GM12878 (cell line): Measurements from ENCODE around the gene CELSR1. TPM values are rescaled to one million over a fixed set of nuclear protein-coding genes. Genes with fewer than 3 reads are reported as not detected.
A peak's percentile ranks its signal among the peaks of the same experiment; 100 is the strongest.

Source experiments
- BHLHE40 ChIP-seq, 2 experiments: fragments of 450-650 bp in 1 of 2; IDR thresholded peaks; 2 replicates each; pipeline ENCODE4 v1.6.1; 2011 to 2017; ENCODE audit warnings: low read depth in 2 of 2, borderline replicate concordance in 1 of 2, improper control_type of control experiment in 1 of 2, low read length in 1 of 2, mild to moderate bottlenecking in 1 of 2
- CBX3 ChIP-seq: fragments of 200-600 bp; sonication (generic); IDR thresholded peaks from 2 replicates; pipeline ENCODE4 v1.6.1; 2016; ENCODE audit warnings: low read depth, borderline replicate concordance
- E2F8 ChIP-seq: fragments of 450-650 bp; IDR thresholded peaks from 2 replicates; pipeline ENCODE4 v1.6.1; 2018; ENCODE audit warnings: mild to moderate bottlenecking, low read depth, moderate library complexity; ENCODE audit not compliant: partially characterized antibody
- IKZF1 ChIP-seq: fragments of 450-650 bp; conservative IDR thresholded peaks from 2 replicates; pipeline ENCODE4 v1.6.1; 2017; ENCODE audit warnings: antibody characterized with exemption, mild to moderate bottlenecking
- MAX ChIP-seq: IDR thresholded peaks from 2 replicates; pipeline ENCODE4 v1.6.1; 2012; ENCODE audit warnings: low read depth, low read length, improper control_type of control experiment
- YBX1 ChIP-seq: fragments of 450-650 bp; IDR thresholded peaks from 2 replicates; pipeline ENCODE4 v1.6.1; 2016; ENCODE audit warnings: antibody characterized with exemption
- polyA plus RNA-seq, 11 experiments: library from polyadenylated mRNA; depleted of rRNA in 4 of 11; unstranded in 6 of 11; stranded (reverse) in 5 of 11; fragments of >200 nt; fragmentation: Nextera tagmentation in 4 of 11; fragmentation: Illumina TruSeq in 1 of 11; extraction: Ambion mirVana in 4 of 11; extraction: Trizol in 1 of 11; gene quantifications; 1 replicate in 1 of 11; 2 replicates in 10 of 11; pipeline versions ENCODE4 v1.2.1 to v1.2.3, GENCODE V29; 2011 to 2016; ENCODE audit warnings: inconsistent platforms in 2 of 11, missing spikeins in 2 of 11, low read depth in 1 of 11
- total RNA-seq, 4 experiments: library from RNA; depleted of rRNA in 3 of 4; stranded (reverse); fragments of >200 nt in 3 of 4; fragmentation: Illumina TruSeq in 1 of 4; extraction: Trizol in 1 of 4; gene quantifications; 2 replicates each; pipeline versions ENCODE4 v1.2.1 to v1.2.3, GENCODE V29; 2013 to 2021

CELSR1 gene
- total and polyA plus RNA-seq, 10 of the 15 experiments (the other 5 are each of a cell fraction or from before 2014, with no cell fraction given) = 0.05 to 1.7 (median 0.35) TPM; not detected in 2

GRCh38 chr22:46577368-46578249 lies 40.2 kb upstream of the CELSR1 start (continued):
- TF ChIP-seq E2F8 (no peak), BHLHE40 (IDR thresholded peaks at IDR 0.05; ENCODE audit: borderline replicate concordance in 1 of 2, low read depth in 2 of 2, low read length in 1 of 2) (0 out of 4 replicates have a peak, but pooled peaks of 1 of the 2 experiments have one; percentile 22), YBX1 (no peak), IKZF1 (0 out of 2 replicates have a peak, but pooled peaks have one; percentile 24), CBX3 (no peak), MAX (0 out of 2 replicates have a peak, but pooled peaks have one; percentile 28)
